BLaER1 (cell line): ENCODE results near the gene RLBP1.

Source experiments
- H3K27ac ChIP-seq: shearing (Covaris generic); formaldehyde crosslinking; 2 replicates; pipeline ENCODE4 v1.8.1; 2022
- H3K27me3 ChIP-seq: shearing (Covaris generic); formaldehyde crosslinking; 2 replicates; pipeline ENCODE4 v1.8.1; 2022
- H3K36me3 ChIP-seq: shearing (Covaris generic); formaldehyde crosslinking; 2 replicates; pipeline ENCODE4 v1.8.1; 2022
- H3K4me1 ChIP-seq: shearing (Covaris generic); formaldehyde crosslinking; 2 replicates; pipeline ENCODE4 v1.8.1; 2022
- H3K4me2 ChIP-seq: shearing (Covaris generic); formaldehyde crosslinking; 2 replicates; pipeline ENCODE4 v1.8.1; 2022
- H3K4me3 ChIP-seq: shearing (Covaris generic); formaldehyde crosslinking; 2 replicates; pipeline ENCODE4 v1.8.1; 2022
- H3K9ac ChIP-seq: shearing (Covaris generic); formaldehyde crosslinking; 2 replicates; pipeline ENCODE4 v1.8.1; 2022
- H3K9me3 ChIP-seq: shearing (Covaris generic); formaldehyde crosslinking; 2 replicates; pipeline ENCODE4 v1.8.1; 2022
- H4K20me1 ChIP-seq: shearing (Covaris generic); formaldehyde crosslinking; 2 replicates; pipeline ENCODE4 v1.8.1; 2022
- Cebpa-rat ChIP-seq: shearing (Covaris generic); IDR thresholded peaks from 2 replicates; pipeline ENCODE4 v1.8.1; 2022

RLBP1 gene

DNA sequence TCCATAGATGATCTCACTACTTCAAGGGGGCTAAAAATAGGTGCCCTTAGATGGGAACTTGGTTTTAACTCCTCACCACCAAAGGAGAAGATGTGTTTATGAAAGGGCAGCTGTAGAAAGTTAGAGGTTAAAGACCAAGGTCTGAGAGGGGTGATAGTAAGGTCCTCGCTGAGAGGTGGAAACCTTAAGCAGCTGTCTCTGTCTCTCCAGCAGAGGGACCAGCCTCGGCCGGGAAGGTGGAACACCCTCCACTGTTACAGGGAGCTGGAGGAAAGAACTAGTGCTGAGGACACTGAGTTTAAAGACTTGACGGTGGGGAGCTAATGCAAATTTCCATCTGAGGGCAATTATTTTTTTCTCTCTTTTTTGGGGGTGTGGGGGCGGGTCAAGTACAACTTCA, 8.9 kb upstream of the RLBP1 start:
- H3K9me3 ChIP-seq: no peaks in the 10 kb centered on the region
- no peak overlapping the region for H3K27ac ChIP-seq
- H3K27me3 ChIP-seq: no peaks in the 10 kb centered on the region
- H3K4me1 ChIP-seq: peaks cover 11% of the 10 kb centered on the region; the same call in 1 of the 2 replicates
- H4K20me1 ChIP-seq: no peaks in the 10 kb centered on the region
- H3K9ac ChIP-seq: no peak overlapping the region
- H3K36me3 ChIP-seq: no peaks in the 10 kb centered on the region
- no peak overlapping the region for H3K4me3 ChIP-seq
- peak overlapping the region; percentile 1; the same call in 1 of the 2 replicates for H3K4me2 ChIP-seq
- TF ChIP-seq Cebpa-rat: no peak

DNA sequence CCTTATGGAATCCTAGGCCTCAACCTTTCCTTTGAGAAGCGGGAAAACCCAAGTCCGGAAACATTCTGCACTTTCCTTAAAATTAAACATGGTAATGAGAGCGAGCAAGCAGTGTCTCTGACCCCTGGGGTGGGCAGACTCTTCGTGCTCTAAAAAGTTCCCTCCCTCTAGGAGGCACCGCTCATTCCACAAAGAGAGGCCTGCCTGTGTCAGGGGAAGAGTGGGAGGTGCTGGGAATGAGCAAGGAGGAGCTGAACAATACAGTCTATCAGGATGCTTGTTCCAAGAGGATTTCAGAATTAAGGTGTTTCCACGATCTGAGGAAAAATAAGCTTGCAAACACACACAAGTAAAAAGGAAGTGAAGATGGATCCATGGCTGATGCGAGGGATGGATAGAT, 6.0 kb upstream of the RLBP1 start:
- peaks cover 11% of the 10 kb centered on the region; the same call in 1 of the 2 replicates for H3K4me1 ChIP-seq
- H3K4me2 ChIP-seq: no peak overlapping the region
- H3K27ac ChIP-seq: no peak overlapping the region
- TF ChIP-seq Cebpa-rat: no peak
- no peaks in the 10 kb centered on the region for H3K9me3 ChIP-seq
- H3K27me3 ChIP-seq: no peaks in the 10 kb centered on the region
- no peak overlapping the region for H3K4me3 ChIP-seq
- no peaks in the 10 kb centered on the region for H4K20me1 ChIP-seq
- H3K9ac ChIP-seq: no peak overlapping the region
- H3K36me3 ChIP-seq: no peaks in the 10 kb centered on the region

DNA sequence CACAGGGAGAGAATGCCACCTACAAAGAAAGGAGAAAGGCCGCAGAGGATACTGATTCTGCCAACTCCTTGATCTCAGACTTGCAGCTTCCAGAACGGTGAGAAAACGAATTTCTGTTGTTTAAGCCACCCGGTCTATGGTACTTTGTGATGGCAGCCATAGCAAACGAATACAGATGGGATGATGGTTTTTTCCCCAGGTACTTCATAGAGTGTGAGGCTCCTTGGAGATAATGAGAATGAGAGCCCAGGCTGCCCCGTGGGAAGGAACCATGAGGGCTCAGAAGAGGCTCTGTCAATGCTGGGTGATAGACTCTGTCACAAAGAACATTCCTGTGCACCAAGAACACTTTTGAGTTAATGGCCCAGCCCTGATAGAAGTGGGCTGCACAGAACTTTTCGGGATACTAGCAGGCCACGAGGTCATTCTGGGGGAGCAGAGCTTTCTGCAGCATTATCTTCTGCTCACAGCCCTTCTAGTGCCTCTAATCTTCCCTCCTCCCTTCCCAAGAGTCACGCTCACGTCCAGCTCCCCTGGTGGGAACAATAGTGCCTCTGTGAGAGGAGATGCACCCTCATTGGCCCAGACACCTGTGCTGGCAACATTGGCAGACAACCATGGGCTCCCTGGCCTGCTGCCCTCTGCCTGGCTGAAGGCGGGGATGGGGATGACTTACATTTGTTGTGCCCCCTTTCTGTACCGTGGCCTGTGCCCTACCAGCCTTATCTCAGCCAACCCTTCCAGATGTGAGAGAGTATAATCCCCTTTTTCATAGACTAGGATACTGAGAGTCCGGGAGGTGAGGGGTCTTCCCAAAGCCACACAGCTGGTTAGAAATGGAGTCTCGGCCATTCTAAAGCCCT, 5.2 kb upstream of the RLBP1 start:
- H3K4me1 ChIP-seq: peaks cover 11% of the 10 kb centered on the region; the same call in 1 of the 2 replicates
- no peak overlapping the region for H3K9ac ChIP-seq
- no peaks in the 10 kb centered on the region for H3K9me3 ChIP-seq
- H3K27ac ChIP-seq: no peak overlapping the region
- no peak overlapping the region for H3K4me3 ChIP-seq
- H3K36me3 ChIP-seq: no peaks in the 10 kb centered on the region
- H3K27me3 ChIP-seq: no peaks in the 10 kb centered on the region
- no peaks in the 10 kb centered on the region for H4K20me1 ChIP-seq
- no peak overlapping the region for H3K4me2 ChIP-seq
- TF ChIP-seq Cebpa-rat: no peak

- Histone ChIP-seq H3K4me2 (no peak overlapping the region), H3K9me3 (no peaks in the 10 kb centered on the region), H3K27me3 (no peaks in the 10 kb centered on the region), H3K27ac (no peak overlapping the region), H3K4me1 (peaks cover 7% of the 10 kb centered on the region; the same call in 1 of the 2 replicates), H4K20me1 (no peaks in the 10 kb centered on the region), H3K4me3 (no peak overlapping the region), H3K36me3 (no peaks in the 10 kb centered on the region), H3K9ac (no peak overlapping the region)
- TF ChIP-seq Cebpa-rat: no peak
These were observed 4.2 kb upstream of the RLBP1 start for GRCh38 chr15:89225588-89225987.

GRCh38 chr15:89218531-89218930, 2.8 kb downstream of the RLBP1 start:
- TF ChIP-seq Cebpa-rat: no peak
- Histone ChIP-seq H3K9me3 (no peaks in the 10 kb centered on the region), H3K4me3 (no peak overlapping the region), H3K36me3 (no peaks in the 10 kb centered on the region), H3K4me2 (no peak overlapping the region), H3K27ac (no peak overlapping the region), H3K9ac (no peak overlapping the region), H3K27me3 (no peaks in the 10 kb centered on the region), H4K20me1 (no peaks in the 10 kb centered on the region), H3K4me1 (no peaks in the 10 kb centered on the region)

DNA sequence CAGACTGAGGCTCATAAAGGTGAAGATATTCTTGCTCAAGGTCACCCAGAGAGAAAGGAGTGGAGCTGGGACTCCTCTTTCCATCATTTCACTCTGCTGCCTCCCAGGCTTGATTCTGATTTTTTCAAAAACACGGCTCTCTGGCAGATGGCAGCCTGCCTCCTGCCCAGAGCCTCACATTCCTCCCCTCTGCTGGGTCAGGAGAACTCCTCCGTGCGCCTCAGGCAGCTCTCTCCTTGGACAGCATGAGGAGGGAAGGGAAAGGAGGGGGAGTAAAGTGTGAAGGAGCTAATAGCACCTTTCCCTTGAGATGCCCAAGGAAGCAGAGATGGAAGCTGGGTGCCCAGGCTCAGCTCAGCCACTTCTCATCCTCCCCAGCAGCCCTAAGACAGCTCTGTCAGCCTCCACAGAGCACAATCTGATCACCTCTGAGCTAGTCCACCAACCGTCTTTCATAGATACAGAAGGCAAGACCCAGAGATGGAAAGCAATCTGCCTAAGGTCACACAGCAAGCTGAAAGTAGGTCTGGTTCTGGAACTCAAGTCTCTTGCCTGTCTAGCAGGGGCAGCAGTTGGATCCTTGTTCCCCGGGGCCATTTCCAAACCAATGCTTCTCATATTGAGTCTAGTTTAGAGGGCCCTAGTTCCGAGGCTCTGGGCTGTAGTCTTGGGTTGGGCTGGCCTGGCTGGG, 3.5 kb downstream of the RLBP1 start:
- Histone ChIP-seq H4K20me1 (no peaks in the 10 kb centered on the region), H3K4me2 (no peak overlapping the region), H3K36me3 (no peaks in the 10 kb centered on the region), H3K4me1 (no peaks in the 10 kb centered on the region), H3K27ac (no peak overlapping the region), H3K9me3 (no peaks in the 10 kb centered on the region), H3K9ac (no peak overlapping the region), H3K4me3 (no peak overlapping the region), H3K27me3 (no peaks in the 10 kb centered on the region)
- TF ChIP-seq Cebpa-rat: no peak

GRCh38 chr15:89217031-89217430, 4.3 kb downstream of the RLBP1 start:
- no peaks in the 10 kb centered on the region for H3K36me3 ChIP-seq
- H3K27ac ChIP-seq: no peak overlapping the region
- no peak overlapping the region for H3K4me2 ChIP-seq
- no peaks in the 10 kb centered on the region for H3K9me3 ChIP-seq
- TF ChIP-seq Cebpa-rat: no peak
- H4K20me1 ChIP-seq: no peaks in the 10 kb centered on the region
- no peak overlapping the region for H3K4me3 ChIP-seq
- H3K27me3 ChIP-seq: no peaks in the 10 kb centered on the region
- H3K9ac ChIP-seq: no peak overlapping the region
- no peaks in the 10 kb centered on the region for H3K4me1 ChIP-seq

DNA sequence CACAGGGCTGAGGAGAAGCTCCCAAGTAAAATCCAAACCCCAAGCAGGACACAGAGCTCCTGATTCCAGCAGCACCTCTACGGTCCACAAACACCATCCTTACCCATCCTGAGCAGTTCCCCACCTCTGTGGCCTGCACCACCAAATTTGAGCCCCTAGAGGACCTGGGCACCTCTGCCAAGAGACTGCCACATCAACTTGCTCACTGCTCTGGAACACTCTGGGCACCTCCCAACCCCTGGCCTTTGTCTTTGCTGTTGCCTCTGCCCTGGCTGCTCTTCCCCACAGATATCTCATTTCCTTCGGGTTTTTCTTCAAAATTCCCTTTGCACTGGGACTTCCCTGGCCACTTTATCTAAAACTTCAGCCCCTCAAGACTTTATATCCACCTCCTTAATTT, 5.8 kb downstream of the RLBP1 start:
- H3K4me2 ChIP-seq: no peak overlapping the region
- H3K4me3 ChIP-seq: no peak overlapping the region
- no peaks in the 10 kb centered on the region for H3K27me3 ChIP-seq
- H3K9ac ChIP-seq: no peak overlapping the region
- no peak overlapping the region for H3K27ac ChIP-seq
- H4K20me1 ChIP-seq: no peaks in the 10 kb centered on the region
- TF ChIP-seq Cebpa-rat: no peak
- H3K9me3 ChIP-seq: no peaks in the 10 kb centered on the region
- H3K4me1 ChIP-seq: no peaks in the 10 kb centered on the region
- no peaks in the 10 kb centered on the region for H3K36me3 ChIP-seq

DNA sequence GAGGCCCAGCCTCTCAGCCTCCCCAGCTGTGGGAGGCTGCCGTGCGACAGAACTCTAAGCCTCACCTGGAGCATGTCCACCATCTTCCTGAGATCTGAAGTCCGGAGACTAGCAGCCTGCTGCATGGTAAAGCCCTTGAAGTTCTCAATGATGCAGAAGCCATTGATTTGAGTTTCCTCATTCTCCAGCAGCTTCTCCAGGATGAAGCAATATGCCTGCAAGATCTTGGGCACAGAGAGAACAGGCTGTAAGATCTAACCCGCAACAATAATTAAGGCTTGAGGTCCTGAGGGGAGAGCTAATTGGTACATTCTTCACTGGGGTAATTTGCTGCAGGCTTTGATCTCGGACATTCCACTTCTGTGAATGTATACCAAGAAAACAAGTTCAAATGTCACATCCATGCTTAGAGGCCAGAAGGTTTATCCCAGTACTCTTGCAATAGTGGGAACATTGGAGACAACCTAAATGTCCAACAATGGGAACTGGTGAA, 9.7 kb downstream of the RLBP1 start:
- H4K20me1 ChIP-seq: no peaks in the 10 kb centered on the region
- H3K27ac ChIP-seq: no peak overlapping the region
- H3K9me3 ChIP-seq: no peaks in the 10 kb centered on the region
- no peak overlapping the region for H3K4me3 ChIP-seq
- no peak overlapping the region for H3K4me2 ChIP-seq
- no peaks in the 10 kb centered on the region for H3K27me3 ChIP-seq
- H3K9ac ChIP-seq: no peak overlapping the region
- TF ChIP-seq Cebpa-rat: no peak
- H3K36me3 ChIP-seq: no peaks in the 10 kb centered on the region
- H3K4me1 ChIP-seq: peaks cover 5% of the 10 kb centered on the region

GRCh38 chr15:89209057-89209456, 12.3 kb downstream of the RLBP1 start:
- Histone ChIP-seq H3K4me1 (peaks cover 16% of the 10 kb centered on the region), H3K4me3 (no peak overlapping the region), H3K4me2 (no peak overlapping the region), H3K9me3 (no peaks in the 10 kb centered on the region), H4K20me1 (no peaks in the 10 kb centered on the region), H3K36me3 (no peaks in the 10 kb centered on the region), H3K27me3 (no peaks in the 10 kb centered on the region), H3K27ac (no peak overlapping the region), H3K9ac (no peak overlapping the region)
- TF ChIP-seq Cebpa-rat: no peak
